AG09319 (cell line): Measurements from ENCODE around the gene PRDM16.
A peak's percentile ranks its signal among the peaks of the same experiment; 100 is the strongest.

Source experiments
- DNase-seq: peaks from one replicate; pipeline ENCODE4 v3.0.0-alpha.2; 2010; ENCODE audit warnings: low read depth; ENCODE audit errors: extremely low read depth
- CTCF ChIP-seq: IDR thresholded peaks from 2 replicates; pipeline ENCODE4 v1.5.1; 2011; ENCODE audit warnings: low read depth, mild to moderate bottlenecking, inconsistent platforms, low read length, moderate library complexity

The PRDM16 gene

GRCh38 chr1:3408751-3409266 is 339.8 kb downstream of the PRDM16 start:
- DNase-seq = no peak
- TF ChIP-seq CTCF = no peak

DNA sequence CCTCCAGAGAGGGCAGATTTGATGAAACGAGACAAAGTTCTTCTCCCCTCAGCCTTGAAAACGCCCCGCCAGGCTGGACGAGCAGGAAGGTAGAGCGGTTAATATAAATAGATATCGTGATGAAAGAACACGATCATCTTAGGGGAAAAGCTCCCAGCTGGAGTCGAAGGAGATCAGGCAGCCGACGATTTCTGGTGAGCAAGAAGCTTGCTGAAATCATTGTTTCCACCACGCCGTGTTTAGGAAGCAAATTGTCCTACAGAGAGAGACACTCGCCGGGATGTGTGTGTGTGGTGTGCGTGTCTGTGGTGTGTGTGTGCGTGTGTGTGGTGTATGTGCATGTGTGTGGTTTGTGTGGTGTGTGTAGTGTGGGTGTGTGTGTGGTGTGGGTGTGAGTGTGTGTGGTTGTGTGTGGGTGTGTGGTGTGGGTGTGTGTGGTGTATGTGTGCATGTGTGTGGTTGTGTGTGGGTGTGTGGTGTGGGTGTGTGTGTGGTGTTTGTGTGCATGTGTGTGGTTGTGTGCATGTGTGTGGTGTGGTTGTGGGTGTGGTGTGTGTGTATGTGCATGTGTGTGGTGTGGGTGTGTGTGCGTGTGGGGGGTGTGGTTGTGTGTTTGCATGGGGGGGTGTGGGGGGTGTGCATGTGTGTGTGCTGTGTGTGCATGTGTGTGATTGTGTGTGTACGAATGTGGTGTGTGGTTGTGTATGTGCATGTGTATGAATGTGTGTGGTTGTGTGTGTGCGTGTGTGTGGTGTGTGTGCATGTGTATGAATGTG is 340.6 kb downstream of the PRDM16 start:
- TF ChIP-seq CTCF = no peak
- no peak for DNase-seq

- peak; percentile 76 for TF ChIP-seq CTCF
- peak; percentile 19 for DNase-seq
Measured at GRCh38 chr1:3410142-3410925, 341.3 kb downstream of the PRDM16 start.

GRCh38 chr1:3411806-3412205 is 342.8 kb downstream of the PRDM16 start:
- no peak for TF ChIP-seq CTCF
- DNase-seq = no peak

DNA sequence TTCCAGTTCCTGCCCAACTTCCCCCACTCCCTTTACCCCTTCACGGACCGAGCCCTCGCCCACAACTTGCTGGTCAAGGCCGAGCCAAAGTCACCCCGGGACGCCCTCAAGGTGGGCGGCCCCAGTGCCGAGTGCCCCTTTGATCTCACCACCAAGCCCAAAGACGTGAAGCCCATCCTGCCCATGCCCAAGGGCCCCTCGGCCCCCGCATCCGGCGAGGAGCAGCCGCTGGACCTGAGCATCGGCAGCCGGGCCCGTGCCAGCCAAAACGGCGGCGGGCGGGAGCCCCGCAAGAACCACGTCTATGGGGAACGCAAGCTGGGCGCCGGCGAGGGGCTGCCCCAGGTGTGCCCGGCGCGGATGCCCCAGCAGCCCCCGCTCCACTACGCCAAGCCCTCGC is 343.4 kb downstream of the PRDM16 start:
- DNase-seq = no peak
- no peak for TF ChIP-seq CTCF

GRCh38 chr1:3413975-3414710 is 345.1 kb downstream of the PRDM16 start:
- DNase-seq = no peak
- TF ChIP-seq CTCF = no peak
